HepG2 (cell line): ENCODE data around the gene MDFI. TPM values are rescaled to one million over a fixed set of nuclear protein-coding genes. Genes with fewer than 3 reads are reported as not detected.

Experiments used
- ATAC-seq: fragments of 200-7000 bp; cut with Tn5 transposase; 3 replicates; pipeline ENCODE4 v1.9.1; 2020; ENCODE audit warnings: mild to moderate bottlenecking, moderate library complexity
- BruUV-seq: library from RNA; stranded (reverse); fragments of 400-500 nt; replicated peaks from 2 replicates; lab custom pipeline; 2021; lab: Mats Ljungman, UMichigan
- CTCF ChIA-PET: fragments of 300-600 bp; formaldehyde crosslinking; extraction: SDS; loops from one replicate; lab custom pipeline; 2021; ENCODE audit warnings: low total read pairs, inconsistent platforms, low intra/inter-chr PET ratio; lab: Yijun Ruan, JAX
- POLR2A ChIA-PET: fragments of 350-600 bp; sonication (Branson Sonifier 250); formaldehyde crosslinking; loops from one replicate; lab custom pipeline; 2020; ENCODE audit warnings: antibody characterized with exemption, inconsistent platforms; lab: Yijun Ruan, JAX
- DNase-seq: peaks from one replicate; pipeline ENCODE4 v3.0.0-alpha.2; 2015; ENCODE audit warnings: low spot score
- FAIRE-seq: peaks from 3 replicates; lab custom pipeline; 2011; peaks lifted over from hg19 to GRCh38; lab: Jason Lieb, UNC
- H2AFZ ChIP-seq: one replicate; pipeline ENCODE4 v1.6.1; 2011; ENCODE audit warnings: low read length, inconsistent platforms
- H3K27ac ChIP-seq: fragments of 300-600 bp; 3 replicates; pipeline ENCODE4 v1.8.0; 2011; ENCODE audit warnings: mixed run types, mild to moderate bottlenecking, mixed read lengths, low read length, inconsistent platforms; ENCODE audit not compliant: insufficient read depth; ENCODE audit errors: extremely low read length
- H3K27me3 ChIP-seq, 2 experiments: fragments of 200-600 bp in 1 of 2; 2 replicates in 1 of 2; 3 replicates in 1 of 2; pipeline versions ENCODE4 v1.6.0 to v1.8.0; 2011; ENCODE audit warnings: low read length in 2 of 2, mild to moderate bottlenecking in 2 of 2, moderate library complexity in 2 of 2, inconsistent platforms in 1 of 2; ENCODE audit not compliant: insufficient read depth in 2 of 2, control insufficient read depth in 1 of 2
- H3K36me3 ChIP-seq, 2 experiments: fragments of 200-600 bp in 1 of 2; replicated peaks in 1 of 2; 2 replicates in 1 of 2; 3 replicates in 1 of 2; pipeline versions ENCODE4 v1.5.1 to v1.8.0; 2011; ENCODE audit warnings: low read length in 2 of 2, inconsistent platforms in 1 of 2; ENCODE audit not compliant: insufficient read depth in 2 of 2, control insufficient read depth in 1 of 2
- H3K4me1 ChIP-seq: 2 replicates; pipeline ENCODE4 v1.5.1; 2012; ENCODE audit warnings: low read length, inconsistent platforms; ENCODE audit not compliant: insufficient read depth
- H3K4me2 ChIP-seq: 2 replicates; pipeline ENCODE4 v1.6.0; 2011; ENCODE audit warnings: low read depth, low read length, inconsistent platforms
- H3K4me3 ChIP-seq, 3 experiments: fragments of 200-600 bp in 1 of 3; sonication (generic), shearing (Covaris generic) in 1 of 3; replicated peaks in 1 of 3; 2 replicates each; pipeline ENCODE4 v1.5.1; 2011 to 2016; ENCODE audit warnings: low read length in 3 of 3, inconsistent platforms in 2 of 3, low read depth in 2 of 3, mild to moderate bottlenecking in 2 of 3, control low read depth in 1 of 3, mixed read lengths in 1 of 3; ENCODE audit not compliant: insufficient read depth in 1 of 3
- H3K79me2 ChIP-seq: one replicate; pipeline ENCODE4 v1.6.1; 2011; ENCODE audit warnings: low read length, inconsistent platforms; ENCODE audit not compliant: insufficient read depth
- H3K9ac ChIP-seq: 2 replicates; pipeline ENCODE4 v1.6.0; 2011; ENCODE audit warnings: mild to moderate bottlenecking, low read depth, low read length, inconsistent platforms; ENCODE audit not compliant: insufficient read depth
- H3K9me3 ChIP-seq: 2 replicates; pipeline ENCODE4 v1.5.1; 2012; ENCODE audit warnings: mild to moderate bottlenecking, low read length
- H4K20me1 ChIP-seq: 2 replicates; pipeline ENCODE4 v1.6.0; 2011; ENCODE audit warnings: inconsistent platforms, mild to moderate bottlenecking, low read length, moderate library complexity; ENCODE audit not compliant: insufficient read depth
- BRD4 ChIP-seq: sonication (generic); formaldehyde crosslinking; IDR thresholded peaks from 2 replicates; pipeline ENCODE4 v1.4.0; 2020; ENCODE audit warnings: missing genetic modification reagents
- FOXC1 ChIP-seq: sonication (generic); formaldehyde crosslinking; IDR thresholded peaks from 2 replicates; pipeline ENCODE4 v1.8.0; 2022; ENCODE audit warnings: mild to moderate bottlenecking, missing genetic modification reagents, borderline replicate concordance
- MAFG ChIP-seq: sonication (generic); formaldehyde crosslinking; IDR thresholded peaks from 2 replicates; pipeline ENCODE4 v1.5.1; 2020; ENCODE audit warnings: mild to moderate bottlenecking, missing genetic modification reagents
- MYNN ChIP-seq: sonication (generic); formaldehyde crosslinking; IDR thresholded peaks from 2 replicates; pipeline ENCODE4 v1.4.0; 2020; ENCODE audit warnings: mild to moderate bottlenecking, low read depth, missing genetic modification reagents
- RARA ChIP-seq: IDR thresholded peaks from 2 replicates; pipeline ENCODE4 v1.6.1; 2016; ENCODE audit warnings: missing genetic modification reagents, missing compliant biosample characterization
- RFX5 ChIP-seq: IDR thresholded peaks from 2 replicates; pipeline ENCODE4 v1.6.1; 2011; ENCODE audit warnings: low read depth, low read length, improper control_type of control experiment
- WIZ ChIP-seq: sonication (generic); formaldehyde crosslinking; IDR thresholded peaks from 2 replicates; pipeline ENCODE4 v1.5.1; 2020; ENCODE audit warnings: mild to moderate bottlenecking, missing genetic modification reagents
- ZFYVE20 ChIP-seq: sonication (generic); formaldehyde crosslinking; IDR thresholded peaks from 2 replicates; pipeline ENCODE4 v1.8.0; 2023; ENCODE audit warnings: low read depth, mild to moderate bottlenecking, moderate library complexity, missing genetic modification reagents, borderline replicate concordance
- ZNF550 ChIP-seq: sonication (generic); formaldehyde crosslinking; IDR thresholded peaks from 2 replicates; pipeline ENCODE4 v1.4.0; 2020; ENCODE audit warnings: mild to moderate bottlenecking, missing genetic modification reagents, borderline replicate concordance
- ZNF569 ChIP-seq: sonication (generic); formaldehyde crosslinking; IDR thresholded peaks from 2 replicates; pipeline ENCODE4 v1.5.0; 2020; ENCODE audit warnings: mild to moderate bottlenecking, missing genetic modification reagents, moderate library complexity, borderline replicate concordance
- ZNF816 ChIP-seq: sonication (generic); formaldehyde crosslinking; IDR thresholded peaks from 2 replicates; pipeline ENCODE4 v1.8.0; 2022; ENCODE audit warnings: missing genetic modification reagents, mild to moderate bottlenecking, borderline replicate concordance
- WGBS: methylation state at CpG from one replicate; pipeline ENCODE4 v1.1.6; 2017; ENCODE audit warnings: low lambda C conversion rate; 5-methylcytosine and 5-hydroxymethylcytosine counted together
- in situ Hi-C: cut with HindIII; loops from 2 replicates; pipeline ENCODE4 v1.10.0; 2017; ENCODE audit warnings: low pct_unique_long_range_greater_than_20kb; ENCODE audit not compliant: extremely low pct_ligation_motif_present
- intact Hi-C: fragments of 100-400 bp; cut with micrococcal nuclease; formaldehyde crosslinking; loops from one replicate; pipeline ENCODE4 v1.10.0; 2022; ENCODE audit not compliant: unreplicated experiment
- polyA plus RNA-seq, 8 experiments: library from polyadenylated mRNA; depleted of rRNA in 3 of 8; stranded (reverse) in 7 of 8; unstranded in 1 of 8; fragments of >200 nt; fragmentation: Illumina TruSeq in 4 of 8; extraction: Trizol in 4 of 8; gene quantifications; 2 replicates each; pipeline versions ENCODE4 v1.2.1 to v1.2.3, GENCODE V29; 2011 to 2016; ENCODE audit warnings: low read depth in 4 of 8, missing spikeins in 1 of 8, mixed read lengths in 1 of 8; ENCODE audit not compliant: insufficient read depth in 1 of 8
- total RNA-seq, 5 experiments: library from RNA; depleted of rRNA; stranded (reverse); fragments of >200 nt; fragmentation: Illumina TruSeq; extraction: Trizol; gene quantifications; 2 replicates each; pipeline ENCODE4 v1.2.3, GENCODE V29; 2016; ENCODE audit warnings: low read depth in 1 of 5
- TF ChIP-seq, protein P1 (sequence below): IDR thresholded peaks from 2 replicates; pipeline ENCODE4 v1.6.1; 2018; ENCODE audit warnings: missing genetic modification reagents, mild to moderate bottlenecking, missing compliant biosample characterization
- TF ChIP-seq, protein P2 (sequence below): sonication (generic); formaldehyde crosslinking; IDR thresholded peaks from 2 replicates; pipeline ENCODE4 v1.5.1; 2020; ENCODE audit warnings: missing genetic modification reagents, mild to moderate bottlenecking, borderline replicate concordance
- TF ChIP-seq, protein P3 (sequence below): sonication (generic); formaldehyde crosslinking; IDR thresholded peaks from 2 replicates; pipeline ENCODE4 v1.5.0; 2020; ENCODE audit warnings: mild to moderate bottlenecking, missing genetic modification reagents, borderline replicate concordance

MDFI gene
- total and polyA plus RNA-seq, 2 of the 13 experiments (the other 11 are each of a cell fraction or from before 2014, with no cell fraction given) = 0.28 TPM; not detected in 1

DNA sequence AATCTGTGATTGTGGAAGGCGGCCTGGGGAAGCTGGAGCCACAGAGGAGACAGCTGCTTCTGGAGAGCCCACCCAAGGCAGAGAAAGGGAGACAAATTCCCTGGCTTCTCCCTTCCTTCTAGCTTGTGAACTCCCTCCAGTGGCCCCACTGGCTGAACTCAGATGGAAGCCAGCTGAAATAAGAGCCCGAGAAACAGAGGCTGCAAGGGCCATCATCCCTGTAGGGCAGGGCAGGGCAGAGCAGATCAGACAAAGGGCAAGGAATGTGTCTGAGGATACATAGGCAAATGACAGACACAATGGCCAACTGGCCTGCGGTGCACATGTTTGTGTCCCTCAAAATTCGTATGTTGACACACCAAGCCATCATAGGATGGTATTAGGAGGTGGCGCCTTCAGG is 25.3 kb downstream of the MDFI start (continued):
- no peak for TF ChIP-seq MAFG
- no peak for TF ChIP-seq MYNN (CRISPR knock-in tag)
- TF ChIP-seq, protein P1, sequence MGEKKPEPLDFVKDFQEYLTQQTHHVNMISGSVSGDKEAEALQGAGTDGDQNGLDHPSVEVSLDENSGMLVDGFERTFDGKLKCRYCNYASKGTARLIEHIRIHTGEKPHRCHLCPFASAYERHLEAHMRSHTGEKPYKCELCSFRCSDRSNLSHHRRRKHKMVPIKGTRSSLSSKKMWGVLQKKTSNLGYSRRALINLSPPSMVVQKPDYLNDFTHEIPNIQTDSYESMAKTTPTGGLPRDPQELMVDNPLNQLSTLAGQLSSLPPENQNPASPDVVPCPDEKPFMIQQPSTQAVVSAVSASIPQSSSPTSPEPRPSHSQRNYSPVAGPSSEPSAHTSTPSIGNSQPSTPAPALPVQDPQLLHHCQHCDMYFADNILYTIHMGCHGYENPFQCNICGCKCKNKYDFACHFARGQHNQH (CRISPR knock-in tag) = no peak
- TF ChIP-seq RFX5 = no peak
- TF ChIP-seq ZNF550 (CRISPR knock-in tag) = no peak
- TF ChIP-seq FOXC1 (CRISPR knock-in tag) = no peak
- no peak for TF ChIP-seq WIZ
- no peak for TF ChIP-seq ZFYVE20 (CRISPR knock-in tag)
- TF ChIP-seq ZNF569 (CRISPR knock-in tag) = no peak

DNA sequence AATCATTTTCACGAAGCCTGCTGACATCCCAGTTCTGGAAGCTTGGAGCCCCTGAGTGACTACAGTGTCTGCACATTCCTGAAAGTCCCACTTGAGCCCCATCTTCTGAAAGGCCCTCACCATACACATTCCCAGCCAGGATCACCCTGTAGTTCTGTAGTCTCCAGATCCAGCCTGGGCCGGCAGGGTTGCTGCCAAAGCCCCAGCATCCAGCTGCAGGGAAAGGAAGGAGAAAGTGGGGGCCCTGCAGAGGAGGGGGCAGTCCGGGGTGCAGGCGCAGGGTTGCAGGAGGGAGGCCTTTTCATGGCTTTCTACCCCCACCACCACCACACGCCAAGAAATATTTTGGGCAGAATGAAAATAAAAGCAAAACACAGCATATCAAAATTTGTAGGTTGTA is 26.0 kb downstream of the MDFI start:
- Histone ChIP-seq H3K4me1 (peaks cover 6% of the 10 kb centered on the region), H3K79me2 (no peaks in the 10 kb centered on the region), H3K36me3 (no peaks in the 10 kb centered on the region), H4K20me1 (no peaks in the 10 kb centered on the region), H2AFZ (no peak overlapping the region), H3K27ac (no peak overlapping the region), H3K4me3 (no peak overlapping the region), H3K9me3 (no peaks in the 10 kb centered on the region), H3K9ac (no peak overlapping the region), H3K27me3 (peaks cover 2 to 36% of the 10 kb centered on the region in 2 experiments; a peak in 3 of 5 replicates), H3K4me2 (no peak overlapping the region)
- WGBS = 16% methylated on average over 5 of the region's 5 CpGs
- POLR2A ChIA-PET = no interaction called here
- in situ Hi-C loops (no loop called here), intact Hi-C loops (no loop called here)
- no peak for DNase-seq
- no TSS peak for BruUV-seq
- ATAC-seq = no peak
- FAIRE-seq = no peak
- CTCF ChIA-PET = no interaction called here
- TF ChIP-seq, protein P2, sequence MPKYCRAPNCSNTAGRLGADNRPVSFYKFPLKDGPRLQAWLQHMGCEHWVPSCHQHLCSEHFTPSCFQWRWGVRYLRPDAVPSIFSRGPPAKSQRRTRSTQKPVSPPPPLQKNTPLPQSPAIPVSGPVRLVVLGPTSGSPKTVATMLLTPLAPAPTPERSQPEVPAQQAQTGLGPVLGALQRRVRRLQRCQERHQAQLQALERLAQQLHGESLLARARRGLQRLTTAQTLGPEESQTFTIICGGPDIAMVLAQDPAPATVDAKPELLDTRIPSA = no peak
- TF ChIP-seq RARA (no peak), BRD4 (no peak), ZNF816 (CRISPR knock-in tag) (no peak)
- TF ChIP-seq, protein P3, sequence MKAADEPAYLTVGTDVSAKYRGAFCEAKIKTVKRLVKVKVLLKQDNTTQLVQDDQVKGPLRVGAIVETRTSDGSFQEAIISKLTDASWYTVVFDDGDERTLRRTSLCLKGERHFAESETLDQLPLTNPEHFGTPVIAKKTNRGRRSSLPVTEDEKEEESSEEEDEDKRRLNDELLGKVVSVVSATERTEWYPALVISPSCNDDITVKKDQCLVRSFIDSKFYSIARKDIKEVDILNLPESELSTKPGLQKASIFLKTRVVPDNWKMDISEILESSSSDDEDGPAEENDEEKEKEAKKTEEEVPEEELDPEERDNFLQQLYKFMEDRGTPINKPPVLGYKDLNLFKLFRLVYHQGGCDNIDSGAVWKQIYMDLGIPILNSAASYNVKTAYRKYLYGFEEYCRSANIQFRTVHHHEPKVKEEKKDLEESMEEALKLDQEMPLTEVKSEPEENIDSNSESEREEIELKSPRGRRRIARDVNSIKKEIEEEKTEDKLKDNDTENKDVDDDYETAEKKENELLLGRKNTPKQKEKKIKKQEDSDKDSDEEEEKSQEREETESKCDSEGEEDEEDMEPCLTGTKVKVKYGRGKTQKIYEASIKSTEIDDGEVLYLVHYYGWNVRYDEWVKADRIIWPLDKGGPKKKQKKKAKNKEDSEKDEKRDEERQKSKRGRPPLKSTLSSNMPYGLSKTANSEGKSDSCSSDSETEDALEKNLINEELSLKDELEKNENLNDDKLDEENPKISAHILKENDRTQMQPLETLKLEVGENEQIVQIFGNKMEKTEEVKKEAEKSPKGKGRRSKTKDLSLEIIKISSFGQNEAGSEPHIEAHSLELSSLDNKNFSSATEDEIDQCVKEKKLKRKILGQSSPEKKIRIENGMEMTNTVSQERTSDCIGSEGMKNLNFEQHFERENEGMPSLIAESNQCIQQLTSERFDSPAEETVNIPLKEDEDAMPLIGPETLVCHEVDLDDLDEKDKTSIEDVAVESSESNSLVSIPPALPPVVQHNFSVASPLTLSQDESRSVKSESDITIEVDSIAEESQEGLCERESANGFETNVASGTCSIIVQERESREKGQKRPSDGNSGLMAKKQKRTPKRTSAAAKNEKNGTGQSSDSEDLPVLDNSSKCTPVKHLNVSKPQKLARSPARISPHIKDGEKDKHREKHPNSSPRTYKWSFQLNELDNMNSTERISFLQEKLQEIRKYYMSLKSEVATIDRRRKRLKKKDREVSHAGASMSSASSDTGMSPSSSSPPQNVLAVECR (CRISPR knock-in tag) = no peak
